SH-SY5Y (cell line): ENCODE measurements around the gene IGFN1.

Source experiments
- GATA2 ChIP-seq: IDR thresholded peaks from 2 replicates; pipeline ENCODE4 v1.6.1; 2011; ENCODE audit warnings: mild to moderate bottlenecking, low read depth, low read length
- GATA3 ChIP-seq: IDR thresholded peaks from 2 replicates; pipeline ENCODE4 v1.6.1; 2011; ENCODE audit warnings: low read depth, mild to moderate bottlenecking, low read length, moderate library complexity

The IGFN1 gene

GRCh38 chr1:201274616-201275252 is 84.1 kb downstream of the IGFN1 start:
- TF ChIP-seq GATA3 = no peak
- TF ChIP-seq GATA2 = no peak

GRCh38 chr1:201275253-201275666 is 84.6 kb downstream of the IGFN1 start:
- TF ChIP-seq GATA2 (no peak), GATA3 (no peak)

DNA sequence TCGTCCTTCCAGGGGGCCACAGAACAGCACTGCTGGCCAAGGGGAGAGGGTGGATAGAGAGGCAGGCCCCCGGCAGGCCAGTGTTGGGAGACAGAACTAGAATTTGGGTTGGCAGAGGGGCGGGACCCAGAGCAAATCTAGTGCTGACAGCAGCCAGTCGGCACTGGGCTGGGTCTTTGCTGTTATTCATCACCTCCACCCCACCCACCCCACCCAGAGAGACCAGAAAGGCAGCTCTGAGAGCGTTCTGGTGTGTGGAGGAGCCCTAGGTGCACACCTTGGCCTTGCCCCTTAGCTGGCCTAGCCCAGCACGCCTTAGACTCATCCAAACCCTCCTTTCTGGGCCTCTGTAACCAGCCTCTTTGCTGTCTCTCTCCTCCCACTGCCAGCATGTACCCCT is 86.3 kb downstream of the IGFN1 start:
- no peak for TF ChIP-seq GATA3
- TF ChIP-seq GATA2 = no peak

GRCh38 chr1:201277441-201277840 is 86.8 kb downstream of the IGFN1 start:
- TF ChIP-seq GATA3 (no peak), GATA2 (no peak)
